ENCODE data around the gene HPRT1. TPM values are rescaled to one million over a fixed set of nuclear protein-coding genes. Genes with fewer than 3 reads are reported as not detected.
"Not testable (repeated sequence)": the region's sequence is repeated elsewhere in the genome, so short reads cannot be mapped to it uniquely, and the experiment has no call there.

Gene HPRT1
- total RNA-seq, 4 donors from 2014 or later, result 11.6 to 19.4 (median 17.6) TPM

GRCh38 chrX:134461437-134461836, 1.5 kb downstream of the HPRT1 start:
- H3K27me3 ChIP-seq, result no peaks in the 10 kb centered on the region
- TF ChIP-seq CTCF (IDR thresholded peaks at IDR 0.05) (peak in 2 of 6 experiments; percentile 27 to 31), POLR2A (IDR thresholded peaks at IDR 0.05) (no peak)
- peaks cover 0 to 6% (median 0%) of the 10 kb centered on the region in 4 donors for H3K4me1 ChIP-seq
- peak overlapping the region in 2 of 4 donors; percentile 73 to 80 for H3K4me3 ChIP-seq
- H3K27ac ChIP-seq, result no peak overlapping the region
- no peak for DNase-seq
- H3K36me3 ChIP-seq, result no peaks in the 10 kb centered on the region
- H3K9me3 ChIP-seq, result no peaks in the 10 kb centered on the region

- TF ChIP-seq POLR2A (IDR thresholded peaks at IDR 0.05) (no peak), CTCF (IDR thresholded peaks at IDR 0.05) (no peak)
- Histone ChIP-seq H3K4me1 (peaks cover 0 to 6% (median 0%) of the 10 kb centered on the region in 4 donors), H3K27me3 (no peaks in the 10 kb centered on the region), H3K36me3 (no peaks in the 10 kb centered on the region), H3K4me3 (no peak overlapping the region), H3K9me3 (no peaks in the 10 kb centered on the region), H3K27ac (no peak overlapping the region)
- DNase-seq, result no peak
Observed at GRCh38 chrX:134462927-134463326, 3.0 kb downstream of the HPRT1 start.

- H3K9me3 ChIP-seq, DNase-seq, H3K36me3 ChIP-seq, H3K27ac ChIP-seq, H3K4me1 ChIP-seq, H3K4me3 ChIP-seq, H3K27me3 ChIP-seq: not testable (repeated sequence)
Observed at GRCh38 chrX:134464453-134464852, 4.5 kb downstream of the HPRT1 start.

- no peak for DNase-seq
- TF ChIP-seq POLR2A (IDR thresholded peaks at IDR 0.05), result no peak
- TF ChIP-seq CTCF (IDR thresholded peaks at IDR 0.05), result no peak
- Histone ChIP-seq H3K36me3 (no peaks in the 10 kb centered on the region), H3K27me3 (no peaks in the 10 kb centered on the region), H3K4me3 (no peak overlapping the region), H3K9me3 (no peaks in the 10 kb centered on the region), H3K27ac (no peak overlapping the region), H3K4me1 (no peaks in the 10 kb centered on the region)
Observed at GRCh38 chrX:134469486-134469885, 9.5 kb downstream of the HPRT1 start.

- H3K4me1 ChIP-seq, result no peaks in the 10 kb centered on the region
- no peak for DNase-seq
- no peaks in the 10 kb centered on the region for H3K9me3 ChIP-seq
- no peaks in the 10 kb centered on the region for H3K27me3 ChIP-seq
- H3K36me3 ChIP-seq, result peaks cover 0 to under 1% (median 0%) of the 10 kb centered on the region in 3 donors
- H3K4me3 ChIP-seq, result no peak overlapping the region
- no peak for TF ChIP-seq CTCF (IDR thresholded peaks at IDR 0.05)
- no peak for TF ChIP-seq POLR2A (IDR thresholded peaks at IDR 0.05)
- no peak overlapping the region for H3K27ac ChIP-seq
Observed at GRCh38 chrX:134470013-134470412, 10.0 kb downstream of the HPRT1 start.

- H3K4me1 ChIP-seq, result no peaks in the 10 kb centered on the region
- no peak overlapping the region for H3K27ac ChIP-seq
- H3K27me3 ChIP-seq, result no peaks in the 10 kb centered on the region
- peaks cover 0 to 6% (median 0%) of the 10 kb centered on the region in 3 donors for H3K36me3 ChIP-seq
- TF ChIP-seq CTCF (IDR thresholded peaks at IDR 0.05), result no peak
- no peak for TF ChIP-seq POLR2A (IDR thresholded peaks at IDR 0.05)
- H3K4me3 ChIP-seq, result no peak overlapping the region
- DNase-seq, result no peak
- no peaks in the 10 kb centered on the region for H3K9me3 ChIP-seq
Observed at GRCh38 chrX:134472041-134472440, 12.1 kb downstream of the HPRT1 start.

Measured in Peyer's patch (tissue), 4 donors.